ENCODE results near the gene IL6. TPM values are rescaled to one million over a fixed set of nuclear protein-coding genes. Genes with fewer than 3 reads are reported as not detected.

IL6 gene
- total and polyA plus RNA-seq, 2 donors from 2014 or later = 0.58 to 1.6 TPM

DNA sequence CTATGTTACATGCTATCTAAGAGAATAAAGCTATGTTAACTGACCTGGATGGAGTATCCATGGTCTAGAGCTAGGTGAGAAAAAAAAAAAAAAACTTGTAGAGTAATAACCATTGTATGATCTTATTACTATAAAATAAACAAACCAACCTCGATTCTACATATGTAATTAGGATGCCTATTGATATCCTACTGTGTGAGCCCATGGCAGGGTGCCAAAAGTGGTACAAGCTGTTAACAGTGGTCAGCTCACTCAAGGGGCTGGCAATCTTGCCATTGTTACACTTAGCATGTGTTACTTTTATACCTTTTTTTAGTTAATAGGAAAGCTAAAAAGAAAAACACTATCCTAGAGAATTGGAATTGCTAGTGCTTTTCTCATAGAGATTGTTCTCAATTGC, 13.5 kb upstream of the IL6 start:
- Histone ChIP-seq H3K4me1 (ENCODE audit: control insufficient read depth in 2 of 3, insufficient read depth in 2 of 3, low read depth in 1 of 3, low read length in 3 of 3) (no peaks in the 10 kb centered on the region), H3K27me3 (ENCODE audit: control insufficient read depth, insufficient read depth, low read length) (no peaks in the 10 kb centered on the region), H3K4me3 (ENCODE audit: low read length in 3 of 3) (no peak overlapping the region), H3K9ac (ENCODE audit: low read length in 3 of 3) (no peak overlapping the region), H3K36me3 (ENCODE audit: control insufficient read depth in 2 of 3, insufficient read depth in 3 of 3, low read length in 3 of 3) (no peaks in the 10 kb centered on the region), H3K9me3 (ENCODE audit: control insufficient read depth in 2 of 3, insufficient read depth in 1 of 3, low read length in 3 of 3) (no peaks in the 10 kb centered on the region), H3K27ac (ENCODE audit: low read depth in 2 of 2, low read length in 2 of 2) (no peak overlapping the region)
- TF ChIP-seq, protein P1, sequence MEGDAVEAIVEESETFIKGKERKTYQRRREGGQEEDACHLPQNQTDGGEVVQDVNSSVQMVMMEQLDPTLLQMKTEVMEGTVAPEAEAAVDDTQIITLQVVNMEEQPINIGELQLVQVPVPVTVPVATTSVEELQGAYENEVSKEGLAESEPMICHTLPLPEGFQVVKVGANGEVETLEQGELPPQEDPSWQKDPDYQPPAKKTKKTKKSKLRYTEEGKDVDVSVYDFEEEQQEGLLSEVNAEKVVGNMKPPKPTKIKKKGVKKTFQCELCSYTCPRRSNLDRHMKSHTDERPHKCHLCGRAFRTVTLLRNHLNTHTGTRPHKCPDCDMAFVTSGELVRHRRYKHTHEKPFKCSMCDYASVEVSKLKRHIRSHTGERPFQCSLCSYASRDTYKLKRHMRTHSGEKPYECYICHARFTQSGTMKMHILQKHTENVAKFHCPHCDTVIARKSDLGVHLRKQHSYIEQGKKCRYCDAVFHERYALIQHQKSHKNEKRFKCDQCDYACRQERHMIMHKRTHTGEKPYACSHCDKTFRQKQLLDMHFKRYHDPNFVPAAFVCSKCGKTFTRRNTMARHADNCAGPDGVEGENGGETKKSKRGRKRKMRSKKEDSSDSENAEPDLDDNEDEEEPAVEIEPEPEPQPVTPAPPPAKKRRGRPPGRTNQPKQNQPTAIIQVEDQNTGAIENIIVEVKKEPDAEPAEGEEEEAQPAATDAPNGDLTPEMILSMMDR (IDR thresholded peaks at IDR 0.05; ENCODE audit: borderline replicate concordance, extremely low read depth, insufficient read depth) = no peak
- intact Hi-C loops (cut with DNase I) = no loop called here
- no peak for FAIRE-seq
- no peak for DNase-seq

- TF ChIP-seq, protein P1 (IDR thresholded peaks at IDR 0.05; ENCODE audit: borderline replicate concordance, extremely low read depth, insufficient read depth) = no peak
- intact Hi-C loops (cut with DNase I) = no loop called here
- DNase-seq = no peak
Observed at GRCh38 chr7:22715969-22716368, 11.0 kb upstream of the IL6 start.

GRCh38 chr7:22717760-22718159, 9.2 kb upstream of the IL6 start:
- DNase-seq (no peak), FAIRE-seq (no peak)
- Histone ChIP-seq H3K9ac (ENCODE audit: low read length in 3 of 3) (no peak overlapping the region), H3K36me3 (ENCODE audit: control insufficient read depth in 2 of 3, insufficient read depth in 3 of 3, low read length in 3 of 3) (no peaks in the 10 kb centered on the region), H3K9me3 (ENCODE audit: control insufficient read depth in 2 of 3, insufficient read depth in 1 of 3, low read length in 3 of 3) (no peaks in the 10 kb centered on the region), H3K27me3 (ENCODE audit: control insufficient read depth, insufficient read depth, low read length) (no peaks in the 10 kb centered on the region), H3K27ac (ENCODE audit: low read depth in 2 of 2, low read length in 2 of 2) (no peak overlapping the region), H3K4me1 (ENCODE audit: control insufficient read depth in 2 of 3, insufficient read depth in 2 of 3, low read depth in 1 of 3, low read length in 3 of 3) (no peaks in the 10 kb centered on the region), H3K4me3 (ENCODE audit: low read length in 3 of 3) (no peak overlapping the region)
- intact Hi-C loops (cut with DNase I) = no loop called here
- TF ChIP-seq, protein P1 (IDR thresholded peaks at IDR 0.05; ENCODE audit: borderline replicate concordance, extremely low read depth, insufficient read depth) = no peak

More at GRCh38 chr7:22715969-22716368, 11.0 kb upstream of the IL6 start:
- H3K27me3 ChIP-seq (ENCODE audit: control insufficient read depth, insufficient read depth, low read length) = no peaks in the 10 kb centered on the region
- no peaks in the 10 kb centered on the region for H3K4me1 ChIP-seq (ENCODE audit: control insufficient read depth in 2 of 3, insufficient read depth in 2 of 3, low read depth in 1 of 3, low read length in 3 of 3)
- H3K9ac ChIP-seq (ENCODE audit: low read length in 3 of 3) = no peak overlapping the region
- no peaks in the 10 kb centered on the region for H3K9me3 ChIP-seq (ENCODE audit: control insufficient read depth in 2 of 3, insufficient read depth in 1 of 3, low read length in 3 of 3)
- H3K36me3 ChIP-seq (ENCODE audit: control insufficient read depth in 2 of 3, insufficient read depth in 3 of 3, low read length in 3 of 3) = no peaks in the 10 kb centered on the region
- no peak for FAIRE-seq
- no peak overlapping the region for H3K4me3 ChIP-seq (ENCODE audit: low read length in 3 of 3)
- H3K27ac ChIP-seq (ENCODE audit: low read depth in 2 of 2, low read length in 2 of 2) = no peak overlapping the region

DNA sequence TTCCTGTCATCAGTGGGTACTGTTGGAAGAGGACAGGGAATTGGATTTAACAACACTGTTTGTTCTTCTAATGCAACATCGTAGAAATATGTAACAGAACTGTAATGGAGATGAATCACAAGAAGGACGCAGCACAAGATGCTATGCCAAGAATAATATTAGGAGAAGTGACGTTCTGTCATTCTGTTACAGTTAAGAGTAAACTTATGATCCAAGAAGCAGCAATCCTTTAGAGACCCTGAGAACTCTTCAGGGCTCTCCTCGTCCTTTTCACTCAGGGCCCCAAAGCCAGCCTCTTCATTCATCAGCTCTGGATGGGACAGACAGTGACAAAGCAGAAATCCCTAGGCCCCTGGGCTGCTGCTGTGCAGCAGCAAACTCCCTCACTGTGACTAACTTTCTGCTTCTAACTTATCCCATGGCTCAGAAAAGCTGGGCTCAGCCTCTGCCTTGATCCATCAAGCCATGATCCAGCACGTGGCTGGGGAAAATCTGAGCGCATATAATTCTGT, 8.7 kb upstream of the IL6 start:
- no peaks in the 10 kb centered on the region for H3K9me3 ChIP-seq (ENCODE audit: control insufficient read depth in 2 of 3, insufficient read depth in 1 of 3, low read length in 3 of 3)
- DNase-seq (peak in 1 of 5 donors; percentile 18), FAIRE-seq (no peak)
- TF ChIP-seq, protein P1 (IDR thresholded peaks at IDR 0.05; ENCODE audit: borderline replicate concordance, extremely low read depth, insufficient read depth) = no peak
- no peak overlapping the region for H3K9ac ChIP-seq (ENCODE audit: low read length in 3 of 3)
- H3K4me3 ChIP-seq (ENCODE audit: low read length in 3 of 3) = no peak overlapping the region
- no peaks in the 10 kb centered on the region for H3K27me3 ChIP-seq (ENCODE audit: control insufficient read depth, insufficient read depth, low read length)
- H3K36me3 ChIP-seq (ENCODE audit: control insufficient read depth in 2 of 3, insufficient read depth in 3 of 3, low read length in 3 of 3) = no peaks in the 10 kb centered on the region
- H3K4me1 ChIP-seq (ENCODE audit: control insufficient read depth in 2 of 3, insufficient read depth in 2 of 3, low read depth in 1 of 3, low read length in 3 of 3) = no peaks in the 10 kb centered on the region
- H3K27ac ChIP-seq (ENCODE audit: low read depth in 2 of 2, low read length in 2 of 2) = no peak overlapping the region
- intact Hi-C loops (cut with DNase I) = no loop called here

Data from kidney (tissue), 14 donors.